HG03103 (cell line): ENCODE measurements around the gene LBHD2.

ENCODE experiments used
- ATAC-seq: cut with Tn5 transposase; IDR thresholded peaks from one replicate; pipeline ENCODE4 v1.9.1; 2021; ENCODE audit warnings: low read depth; ENCODE audit not compliant: unreplicated experiment

The LBHD2 gene

DNA sequence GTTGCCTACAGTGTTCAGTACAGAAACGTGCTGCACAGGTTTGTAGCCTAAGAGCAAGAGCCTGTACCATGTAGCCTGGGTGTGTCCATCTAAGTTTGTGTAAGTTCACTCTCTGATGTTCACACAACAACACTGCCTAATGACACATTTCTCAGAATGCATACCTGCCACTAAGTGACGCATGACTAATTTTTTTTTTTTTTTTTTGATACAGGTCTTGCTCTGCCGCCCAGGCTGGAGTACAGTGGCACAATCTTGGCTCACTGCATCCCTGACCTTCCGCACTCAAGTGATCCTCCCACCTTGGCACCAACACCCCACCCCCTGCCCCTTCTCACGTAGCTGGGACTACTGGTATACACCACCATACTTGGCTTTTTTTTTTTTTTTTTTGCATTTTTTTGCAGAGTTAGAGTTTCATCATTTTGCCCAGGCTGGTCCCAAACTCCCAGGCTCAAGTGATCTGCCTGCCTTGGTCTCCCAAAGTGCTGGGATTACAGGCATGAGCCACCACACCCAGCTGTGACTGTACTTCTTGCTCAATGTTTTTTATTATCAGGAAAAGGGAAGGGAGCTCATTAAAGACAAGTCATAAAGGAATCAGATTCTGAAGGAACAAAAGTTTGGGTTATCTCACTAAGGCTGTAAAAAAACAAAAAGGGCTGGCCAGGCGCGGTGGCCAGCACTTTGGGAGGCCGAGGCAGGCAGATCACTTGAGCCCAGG is 16.6 kb upstream of the LBHD2 start:
- no peak for ATAC-seq

DNA sequence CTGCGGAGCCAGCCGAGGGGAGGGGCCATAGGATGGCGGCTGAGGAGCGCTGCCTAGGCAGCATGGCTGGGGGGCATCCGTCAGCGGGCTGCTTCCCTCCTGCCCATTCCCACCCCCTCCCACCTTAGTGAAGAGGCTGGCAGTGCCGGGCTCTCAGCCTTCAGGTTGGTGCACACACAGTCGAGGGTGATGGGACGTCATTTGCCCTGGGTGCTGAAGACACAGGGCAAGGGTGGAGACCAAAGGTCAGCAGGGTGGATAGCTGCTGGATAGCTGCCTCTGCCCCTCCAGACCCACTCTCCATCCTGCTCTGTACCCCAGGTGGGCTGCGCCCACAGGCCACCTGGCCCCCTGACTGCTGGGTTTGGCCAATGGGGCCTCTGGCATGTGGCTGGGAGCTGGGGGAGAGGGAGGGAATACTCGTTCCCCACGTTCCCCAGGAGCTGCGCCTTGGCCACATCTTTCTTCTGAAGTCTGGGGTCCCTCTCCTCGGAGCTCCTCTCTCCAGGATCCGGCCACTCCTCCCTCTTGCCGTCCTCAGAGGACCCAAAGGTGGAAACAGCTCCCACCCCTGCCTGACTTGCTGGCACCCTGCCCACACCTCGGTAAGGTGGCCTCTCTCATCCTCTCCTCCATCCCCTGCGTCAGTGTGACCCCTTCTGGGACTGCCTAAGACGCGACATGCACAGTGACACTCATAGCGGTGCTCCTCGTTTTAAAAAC is 15.5 kb upstream of the LBHD2 start:
- ATAC-seq: no peak

DNA sequence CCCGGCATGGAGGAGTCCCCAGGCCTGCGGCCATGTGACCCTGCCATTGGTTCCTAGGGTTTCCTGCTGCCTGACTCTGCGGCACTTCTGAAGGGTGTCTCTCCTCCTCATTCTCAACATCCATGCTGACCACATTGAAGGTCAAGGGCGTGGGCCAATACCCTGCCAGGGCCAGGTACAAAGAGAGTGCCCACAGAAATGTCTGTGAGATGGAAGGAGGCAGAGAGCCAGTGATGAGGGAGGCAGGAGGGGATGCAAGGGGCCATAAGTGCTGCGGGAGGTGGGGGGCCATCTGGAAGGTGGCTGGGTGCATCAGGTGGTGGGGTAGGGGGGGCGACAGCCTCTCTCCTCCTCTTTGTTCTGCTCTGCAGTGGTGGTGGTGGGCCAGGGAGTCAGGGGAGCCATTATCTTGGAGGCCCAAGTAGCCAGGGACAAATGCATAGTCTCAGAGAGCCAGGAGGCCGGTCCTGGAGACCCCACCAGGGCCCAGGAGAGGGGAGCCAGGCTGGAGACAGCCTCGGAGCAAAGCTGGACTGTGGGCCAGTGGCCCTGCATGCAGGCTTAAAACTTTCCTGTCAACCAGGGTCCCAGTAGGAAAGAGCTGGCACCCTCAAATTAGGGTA is 13.6 kb upstream of the LBHD2 start:
- ATAC-seq: no peak

DNA sequence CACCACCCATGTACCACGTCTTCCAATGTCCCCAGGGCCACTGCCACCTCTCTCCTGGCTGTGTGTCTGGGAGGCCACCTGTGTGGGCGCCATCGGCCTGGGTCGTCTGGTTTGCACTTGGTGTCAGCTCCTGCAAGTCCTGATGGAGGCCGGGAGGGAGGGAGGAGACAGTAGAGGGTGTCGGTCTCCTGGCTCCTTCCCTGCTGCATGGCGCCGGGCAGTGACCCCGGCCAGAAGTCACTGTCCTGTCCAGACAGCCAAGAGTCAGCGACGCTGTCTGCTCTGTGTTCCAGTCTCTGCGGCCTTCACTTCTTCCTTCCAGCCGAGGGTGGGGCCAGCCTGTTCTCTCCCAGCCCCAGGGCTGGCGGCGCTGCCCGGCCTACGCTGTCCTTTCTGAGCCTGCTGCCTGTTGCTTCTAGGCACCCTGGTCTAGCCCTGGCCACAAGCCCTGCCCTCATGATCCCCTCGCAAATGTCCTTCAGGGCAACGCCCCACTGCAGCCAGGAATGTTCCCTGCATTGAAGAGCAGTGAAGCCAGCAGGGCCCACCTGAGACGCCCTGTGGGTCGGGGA is 13.0 kb upstream of the LBHD2 start:
- ATAC-seq: no peak

DNA sequence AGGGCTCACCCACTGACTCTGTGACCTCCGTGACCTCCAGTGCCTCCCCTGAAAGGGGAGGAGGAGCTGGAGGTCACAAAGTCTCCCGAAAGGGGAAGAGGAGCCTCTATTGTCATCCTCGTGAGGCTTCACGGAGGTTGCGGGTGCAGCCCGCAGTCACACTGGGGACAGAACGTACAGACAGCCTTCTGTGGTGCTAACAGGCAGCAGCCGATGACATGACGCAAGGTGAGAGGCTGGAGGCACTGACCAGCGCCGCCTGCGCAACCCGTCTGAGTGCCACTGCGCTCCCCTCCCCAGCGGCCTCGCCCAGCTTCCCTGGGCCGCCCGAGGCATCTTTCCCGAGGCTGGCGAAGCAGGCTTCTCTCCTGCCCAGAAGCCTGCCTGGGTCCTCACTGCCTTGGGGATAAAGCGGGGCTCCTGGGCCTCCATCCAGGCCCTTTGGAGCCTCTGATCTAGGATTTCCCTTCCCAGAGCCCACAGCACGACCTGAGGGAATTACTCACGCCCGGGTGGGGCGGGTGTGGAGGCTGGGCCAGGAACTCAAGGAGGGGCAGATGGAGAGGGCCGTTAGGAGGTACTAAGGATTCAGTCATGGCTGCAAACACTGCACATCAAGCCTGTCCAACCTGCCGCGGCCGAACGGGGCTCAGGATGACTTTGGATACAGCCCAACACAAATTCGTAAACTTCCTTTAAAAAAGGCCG is 12.3 kb upstream of the LBHD2 start:
- ATAC-seq: no peak

DNA sequence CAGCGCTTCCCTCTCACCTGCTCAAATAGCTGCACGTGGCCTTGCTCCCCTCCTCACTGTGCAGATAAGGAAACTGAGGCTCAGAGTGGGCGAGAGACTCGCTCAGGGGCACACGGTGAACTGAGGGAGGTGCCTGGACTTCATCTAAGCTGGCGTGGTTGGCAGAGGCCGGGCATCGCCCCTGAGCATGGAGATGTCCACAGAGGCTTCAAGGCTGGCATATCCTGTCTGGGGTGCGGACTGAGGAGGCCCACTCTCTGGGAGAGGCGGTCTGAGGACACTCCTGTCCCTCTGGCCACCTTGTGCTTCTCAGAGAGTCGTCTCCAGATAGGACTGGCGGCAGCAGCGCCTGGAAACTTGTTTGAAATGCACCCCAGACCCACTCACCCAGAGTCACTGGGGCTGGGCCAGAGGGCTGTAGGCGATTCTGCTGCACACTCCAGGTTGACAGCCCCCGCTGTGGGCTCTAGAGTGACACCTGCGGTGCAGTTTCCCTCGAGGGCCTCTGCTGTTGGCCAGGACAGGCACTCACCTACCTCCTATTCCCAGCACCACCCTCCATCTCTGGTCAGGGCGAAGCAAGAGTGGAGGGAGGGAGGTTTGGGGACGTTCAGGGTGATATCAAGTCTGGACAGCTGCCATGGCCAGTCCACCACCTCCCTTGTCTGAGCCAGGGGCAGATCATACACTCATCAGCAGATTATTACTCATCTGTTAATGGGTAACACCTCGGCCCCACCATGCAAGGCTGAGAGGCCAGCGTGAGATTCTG is 11.2 kb upstream of the LBHD2 start:
- no peak for ATAC-seq

DNA sequence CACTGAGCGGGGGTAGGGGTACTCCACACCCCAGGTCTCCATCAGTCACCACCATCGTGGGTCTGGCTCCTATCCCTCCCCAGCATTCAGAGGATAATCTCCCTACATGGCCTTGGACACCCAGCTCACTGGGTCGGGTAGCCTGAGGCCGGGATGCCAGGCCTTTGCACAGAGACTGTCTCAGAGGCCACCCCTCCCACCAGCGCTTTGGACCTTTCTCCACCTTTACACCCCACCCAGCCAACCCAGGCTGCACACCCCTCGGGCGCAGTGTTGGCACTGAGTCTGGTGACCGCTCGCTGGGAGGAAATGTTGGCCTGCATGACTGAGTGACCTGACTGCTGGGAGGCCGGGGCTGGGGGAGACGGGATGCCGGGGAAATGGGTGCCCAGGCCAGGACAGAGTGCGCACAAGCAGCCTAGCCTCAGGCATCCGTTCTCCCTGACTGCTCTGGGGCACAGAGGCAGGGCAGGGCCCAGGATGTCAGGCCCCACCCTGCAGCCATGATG is 10.6 kb upstream of the LBHD2 start:
- no peak for ATAC-seq

DNA sequence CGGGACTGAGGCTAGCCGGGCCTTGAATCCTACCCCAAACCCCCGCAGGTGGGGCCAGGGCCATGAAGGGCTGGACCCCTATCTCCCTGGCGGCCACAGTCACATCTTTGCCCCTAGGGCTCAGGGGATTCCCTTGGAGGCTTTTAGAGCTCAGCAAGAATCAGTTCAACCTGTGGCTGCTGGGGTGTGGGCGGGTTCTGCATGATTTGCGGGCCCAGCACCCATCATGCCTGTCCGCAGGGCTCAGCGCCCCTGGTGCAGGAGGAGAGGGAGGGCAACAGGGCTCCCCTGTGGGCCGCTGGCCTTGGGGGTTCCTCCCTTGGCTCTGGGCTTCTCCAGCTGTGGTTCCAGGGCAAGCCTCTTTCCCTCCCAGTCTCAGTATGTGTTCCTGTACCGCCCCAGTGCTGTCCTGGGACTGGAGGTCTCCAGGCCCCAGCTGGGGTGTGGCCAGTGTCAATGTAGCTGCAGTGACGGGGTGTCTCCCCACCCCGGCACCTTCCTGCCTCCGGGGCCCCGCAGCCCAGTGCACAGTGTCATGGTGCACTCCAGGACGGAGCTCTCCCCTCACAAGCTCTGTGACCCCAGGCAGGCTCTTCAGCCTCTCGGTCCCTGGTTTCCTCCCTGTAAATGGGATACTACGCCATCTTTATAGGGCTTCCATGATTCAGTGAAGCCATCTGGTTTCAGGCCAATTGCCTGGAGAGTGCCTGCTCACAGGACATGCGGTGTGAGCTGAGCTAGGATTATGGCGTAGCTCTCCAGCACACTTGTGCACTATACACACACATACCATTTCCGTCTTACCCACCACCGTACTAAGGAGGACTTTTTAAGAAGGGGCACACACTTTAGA is 9.9 kb upstream of the LBHD2 start:
- ATAC-seq: no peak

DNA sequence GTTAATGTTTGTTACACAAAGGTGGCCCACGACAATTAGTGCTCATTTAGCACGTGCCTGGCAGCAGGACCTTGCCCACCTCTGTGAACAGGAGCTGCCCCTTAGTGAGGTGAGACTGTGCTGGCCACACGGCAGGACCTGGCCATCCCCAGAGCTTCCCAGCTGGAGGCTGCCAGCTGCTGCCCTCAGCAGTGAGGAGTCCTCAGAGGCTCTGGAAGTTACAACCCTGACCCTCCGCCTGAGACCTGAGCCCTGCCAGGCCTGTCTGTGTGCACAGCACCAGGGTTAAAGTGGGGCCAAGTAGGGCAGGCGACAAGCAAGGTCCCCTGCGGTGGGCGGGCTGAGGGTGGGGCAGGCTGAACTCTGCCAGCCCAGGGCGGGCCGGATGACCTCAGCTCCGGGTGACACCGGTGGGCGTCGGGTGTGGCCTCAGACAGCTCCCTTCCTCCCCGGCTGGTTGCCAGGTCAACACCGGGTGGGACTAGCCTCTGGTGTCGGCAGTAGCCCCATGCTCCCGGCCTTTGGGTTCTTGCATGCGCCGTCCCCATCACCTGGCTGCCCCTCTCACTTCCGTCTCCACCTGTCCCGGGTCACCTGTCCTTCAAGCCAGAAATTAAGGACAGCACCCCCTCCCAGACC is 9.2 kb upstream of the LBHD2 start:
- no peak for ATAC-seq

DNA sequence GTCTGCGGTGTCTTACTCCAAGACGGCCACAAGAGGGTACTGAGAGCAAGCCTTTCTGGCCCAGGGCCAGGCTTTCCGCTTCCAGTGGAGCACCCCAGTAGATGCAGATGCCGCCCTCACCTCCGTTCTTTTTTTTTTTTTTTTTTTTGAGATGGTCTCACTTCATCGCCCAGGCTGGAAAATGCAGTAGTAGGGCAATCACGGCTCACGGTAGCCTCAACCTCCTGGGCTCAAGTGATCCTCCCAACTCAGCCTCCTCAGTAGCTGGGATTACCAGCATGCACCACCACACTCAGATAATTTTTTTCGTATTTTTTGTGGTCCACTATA is 5.6 kb upstream of the LBHD2 start:
- ATAC-seq: no peak

DNA sequence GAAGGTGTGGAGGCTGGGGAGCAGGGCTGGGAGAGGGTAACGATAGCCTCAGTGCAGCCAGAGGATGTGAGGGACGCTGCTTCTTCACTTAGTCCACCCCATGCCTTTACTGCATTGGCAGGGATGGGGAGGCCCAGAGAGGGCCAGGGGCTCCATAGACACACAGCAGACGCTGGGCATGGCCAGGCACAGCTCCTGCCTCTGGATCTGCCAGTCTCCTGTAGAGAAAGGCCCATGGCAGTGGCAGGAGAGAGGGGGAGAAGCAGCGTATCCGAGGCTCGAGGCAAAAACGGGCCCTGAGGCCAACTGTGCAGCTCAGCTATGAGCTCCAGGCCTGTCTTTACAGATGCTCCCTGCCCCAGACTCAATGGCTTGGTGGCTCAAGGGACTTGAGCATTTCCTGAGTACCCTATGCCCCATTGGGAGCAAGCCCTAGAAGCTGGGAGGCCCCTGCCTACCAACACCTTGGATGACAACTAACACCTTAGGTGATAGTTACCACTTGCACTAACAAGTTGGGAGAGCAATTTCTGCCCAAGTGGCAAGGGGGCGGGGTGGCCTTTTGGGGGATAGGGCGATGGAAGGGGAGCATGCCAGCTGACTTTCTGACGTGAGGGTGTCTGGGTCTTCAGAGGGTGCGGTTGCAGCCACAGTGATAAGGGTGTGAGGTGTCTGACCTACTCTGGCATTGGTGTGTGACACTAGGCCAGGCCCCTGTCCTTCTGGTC is 5.0 kb upstream of the LBHD2 start:
- ATAC-seq: no peak

DNA sequence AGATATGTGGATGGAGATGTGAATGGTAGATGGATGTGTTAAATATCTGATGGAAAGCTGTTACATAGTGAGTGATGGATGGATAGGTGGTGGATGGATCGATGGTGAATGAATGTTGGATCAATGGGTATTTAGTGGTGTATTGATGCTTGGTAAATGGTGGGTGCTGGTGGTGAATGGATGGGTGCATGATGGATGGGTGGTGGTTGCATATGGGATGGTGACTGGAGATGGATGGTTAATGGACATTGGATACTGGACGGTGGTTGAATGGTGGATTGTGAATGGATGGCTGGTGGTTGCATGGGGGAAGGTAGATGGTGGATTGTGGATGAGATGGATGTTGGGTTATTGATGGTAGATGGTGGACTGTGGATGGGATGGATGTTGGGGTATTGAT is 2.1 kb upstream of the LBHD2 start:
- ATAC-seq: no peak

DNA sequence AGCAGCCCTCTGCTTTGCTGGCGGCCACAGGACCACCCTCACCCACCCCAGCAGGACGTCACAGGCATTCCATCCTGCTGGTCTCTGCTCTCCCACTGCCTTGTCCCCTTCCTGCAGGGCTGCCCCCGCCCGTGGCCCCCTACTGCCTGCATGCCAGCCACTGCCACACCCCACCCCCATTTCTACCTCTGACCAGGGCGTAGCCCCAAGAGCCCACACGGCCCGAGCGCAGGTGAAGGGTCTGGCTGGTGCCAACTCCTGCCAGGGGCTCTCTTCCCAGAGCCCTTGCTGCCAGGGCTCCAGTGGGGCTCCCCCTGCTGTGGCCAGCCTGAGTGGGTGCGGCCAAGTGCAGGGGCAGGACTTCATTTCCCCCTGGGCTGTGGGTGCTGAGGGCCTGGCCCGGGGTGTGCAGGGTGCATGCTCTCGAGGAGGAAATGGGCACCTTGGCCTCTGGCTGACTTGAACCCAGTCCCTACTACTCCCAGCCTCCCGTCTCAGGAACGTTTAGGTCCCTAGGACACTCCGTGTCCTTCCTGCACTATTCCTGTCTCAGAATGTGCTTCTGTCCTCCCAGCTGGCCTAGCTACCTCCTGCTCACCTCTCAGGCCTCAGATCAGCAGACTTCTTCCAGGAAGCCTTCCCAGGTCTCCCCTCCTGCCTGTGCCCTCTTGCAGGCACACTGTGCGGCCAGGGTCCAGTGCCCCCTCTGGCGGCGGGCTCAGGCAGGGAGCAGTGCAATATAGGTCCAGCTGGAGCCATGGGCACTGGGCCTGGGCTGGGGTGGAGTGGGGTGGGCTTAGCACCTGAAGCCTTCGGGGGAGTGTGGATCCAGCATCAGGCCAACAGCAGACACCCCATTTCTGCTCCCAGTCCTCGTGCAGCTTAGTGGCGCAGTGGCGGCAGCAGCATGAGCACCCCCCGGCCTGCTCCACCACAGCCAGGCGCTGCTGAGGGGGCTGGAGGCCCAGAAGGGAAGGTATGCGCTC is 1.4 kb downstream of the LBHD2 start:
- no peak for ATAC-seq

DNA sequence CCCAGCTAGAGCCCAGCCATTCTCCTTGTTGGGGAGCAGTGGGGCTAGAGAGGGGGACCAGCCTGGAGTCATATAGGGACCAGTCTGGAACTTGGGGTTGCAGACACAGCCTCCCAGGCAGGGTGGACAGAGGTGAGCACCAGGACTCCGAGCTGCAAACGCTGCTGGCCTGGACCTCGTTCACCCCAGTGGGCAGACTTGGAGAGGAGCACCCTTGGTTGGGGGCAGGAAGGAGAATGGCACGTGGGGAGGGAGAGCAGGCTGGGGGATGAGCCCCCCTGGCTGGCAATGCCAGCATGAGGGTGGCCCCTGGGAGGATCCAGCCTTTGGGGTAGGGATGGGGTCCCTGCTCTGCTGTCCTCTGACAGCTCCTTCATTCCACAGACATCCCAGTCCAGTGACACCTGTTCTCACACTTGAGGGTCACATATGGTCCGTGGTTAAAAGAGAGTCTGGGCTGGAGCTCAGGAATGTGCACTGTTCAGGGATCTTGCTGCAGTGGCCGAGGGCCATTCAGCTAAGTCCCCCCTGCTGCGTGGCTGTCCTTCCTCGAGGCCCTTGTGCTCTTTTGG is 2.8 kb downstream of the LBHD2 start:
- no peak for ATAC-seq

DNA sequence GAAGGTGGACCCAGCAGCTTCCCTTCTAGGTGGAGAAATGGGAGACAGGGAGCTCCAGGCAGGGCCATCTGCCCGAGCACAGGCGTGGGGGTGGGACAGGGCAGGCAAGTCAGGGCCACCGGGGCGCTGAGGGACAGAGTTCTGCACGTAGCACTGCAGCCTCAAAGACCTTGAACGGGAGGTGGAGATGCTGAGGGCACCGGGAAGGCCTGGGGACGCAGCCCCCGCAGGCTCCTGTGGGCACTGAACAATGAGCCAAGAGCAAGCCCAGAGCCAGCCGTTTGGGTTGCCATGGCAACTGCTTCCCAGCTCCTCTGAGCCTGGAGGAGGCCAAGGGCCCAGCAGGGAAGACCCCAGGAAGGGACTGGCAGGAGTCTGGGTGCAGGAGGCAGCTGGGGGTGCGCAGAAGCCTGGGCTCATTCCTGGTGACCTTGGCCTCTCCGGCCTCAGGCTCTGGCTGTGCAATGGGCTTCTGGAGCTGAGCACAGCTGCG is 3.4 kb downstream of the LBHD2 start:
- ATAC-seq: no peak

DNA sequence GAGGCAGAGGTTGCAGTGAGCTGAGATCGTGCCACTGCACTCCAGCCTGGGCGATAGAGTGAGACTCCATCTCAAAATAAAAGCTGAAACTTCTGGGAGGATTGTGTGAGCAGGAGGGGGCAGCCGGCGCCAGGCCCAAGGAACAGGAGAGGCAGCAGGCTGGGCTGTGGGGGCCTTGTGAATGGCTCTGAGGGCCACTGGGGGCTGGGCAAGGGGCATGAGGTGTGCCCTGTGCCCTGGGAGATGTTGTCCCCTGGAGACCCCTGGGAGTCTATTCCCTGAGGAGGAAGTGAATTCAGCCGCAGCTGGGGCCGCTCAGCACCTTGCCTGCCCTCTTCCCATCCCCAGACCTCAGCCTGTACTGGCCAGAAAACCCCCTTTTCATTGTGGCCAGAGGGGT is 4.9 kb downstream of the LBHD2 start:
- ATAC-seq: no peak
